Glutamatergic neuron (in vitro differentiated cells): ENCODE results near the gene ANGEL1. TPM values are rescaled to one million over a fixed set of nuclear protein-coding genes. Genes with fewer than 3 reads are reported as not detected.

Experiments used
- DNase-seq: peaks from one replicate; pipeline ENCODE4 v3.0.0; 2022
- H3K27ac Mint-ChIP-seq: one replicate; pipeline ENCODE4 v1.8.0; 2020; ENCODE audit warnings: mild to moderate bottlenecking, mixed read lengths, inconsistent platforms; ENCODE audit not compliant: unreplicated experiment
- H3K27me3 Mint-ChIP-seq: one replicate; pipeline ENCODE4 v1.8.0; 2020; ENCODE audit warnings: mild to moderate bottlenecking, moderate library complexity, mixed read lengths, inconsistent platforms; ENCODE audit not compliant: unreplicated experiment
- H3K36me3 Mint-ChIP-seq: one replicate; pipeline ENCODE4 v1.8.0; 2020; ENCODE audit warnings: mild to moderate bottlenecking, mixed read lengths, inconsistent platforms; ENCODE audit not compliant: unreplicated experiment
- H3K4me1 Mint-ChIP-seq: one replicate; pipeline ENCODE4 v1.8.0; 2020; ENCODE audit warnings: mild to moderate bottlenecking, low read depth, mixed read lengths, inconsistent platforms; ENCODE audit not compliant: unreplicated experiment
- H3K4me3 Mint-ChIP-seq: one replicate; pipeline ENCODE4 v1.8.0; 2020; ENCODE audit warnings: mild to moderate bottlenecking, mixed read lengths, inconsistent platforms; ENCODE audit not compliant: unreplicated experiment
- H3K9me3 Mint-ChIP-seq: one replicate; pipeline ENCODE4 v1.8.0; 2020; ENCODE audit warnings: mild to moderate bottlenecking, moderate library complexity, mixed read lengths, inconsistent platforms; ENCODE audit not compliant: unreplicated experiment
- long read RNA-seq: library from polyadenylated mRNA; unstranded; transcript quantifications from one replicate; pipeline ENCODE4 v2.0.0, GENCODE V29; 2020; ENCODE audit not compliant: unreplicated experiment
- total RNA-seq: library from RNA; stranded (reverse); fragmentation: NEBNext Ultra II Directional; extraction: Animal tissue kit (Norgen Biotek cat#: 25700); gene quantifications from one replicate; pipeline ENCODE4 v1.2.1, GENCODE V29; 2021; ENCODE audit not compliant: unreplicated experiment
- TF ChIP-seq, protein P1 (sequence below): fragments of 200-600 bp; sonication (generic); IDR thresholded peaks from one replicate; pipeline ENCODE4 v1.5.0; 2021; ENCODE audit not compliant: partially characterized antibody, unreplicated experiment

Gene ANGEL1, protein sequence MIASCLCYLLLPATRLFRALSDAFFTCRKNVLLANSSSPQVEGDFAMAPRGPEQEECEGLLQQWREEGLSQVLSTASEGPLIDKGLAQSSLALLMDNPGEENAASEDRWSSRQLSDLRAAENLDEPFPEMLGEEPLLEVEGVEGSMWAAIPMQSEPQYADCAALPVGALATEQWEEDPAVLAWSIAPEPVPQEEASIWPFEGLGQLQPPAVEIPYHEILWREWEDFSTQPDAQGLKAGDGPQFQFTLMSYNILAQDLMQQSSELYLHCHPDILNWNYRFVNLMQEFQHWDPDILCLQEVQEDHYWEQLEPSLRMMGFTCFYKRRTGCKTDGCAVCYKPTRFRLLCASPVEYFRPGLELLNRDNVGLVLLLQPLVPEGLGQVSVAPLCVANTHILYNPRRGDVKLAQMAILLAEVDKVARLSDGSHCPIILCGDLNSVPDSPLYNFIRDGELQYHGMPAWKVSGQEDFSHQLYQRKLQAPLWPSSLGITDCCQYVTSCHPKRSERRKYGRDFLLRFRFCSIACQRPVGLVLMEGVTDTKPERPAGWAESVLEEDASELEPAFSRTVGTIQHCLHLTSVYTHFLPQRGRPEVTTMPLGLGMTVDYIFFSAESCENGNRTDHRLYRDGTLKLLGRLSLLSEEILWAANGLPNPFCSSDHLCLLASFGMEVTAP
- 13.6 TPM for total RNA-seq
- long read RNA-seq, partial matches to known transcripts, result 0 of 1 reads
- long read RNA-seq, other reads (novel, unspliced or antisense), result 1 of 1 reads

GRCh38 chr14:76812422-76813383, at the start of gene ANGEL1:
Gene ANGEL1, minus strand, starts transcription at chr14:76812882. Its CDS starts 55 bp downstream, at chr14:76812827.
- Mint-ChIP-seq H3K4me3 (peak within 1 kb of the TSS; percentile 97), H3K4me1 (peaks cover 18% of the 10 kb centered on the region), H3K36me3 (no peaks in the 10 kb centered on the region), H3K27me3 (peaks cover 5% of the 10 kb centered on the region), H3K9me3 (peaks cover 7% of the 10 kb centered on the region), H3K27ac (peak within 1 kb of the TSS; percentile 93)
- TF ChIP-seq, protein P1, sequence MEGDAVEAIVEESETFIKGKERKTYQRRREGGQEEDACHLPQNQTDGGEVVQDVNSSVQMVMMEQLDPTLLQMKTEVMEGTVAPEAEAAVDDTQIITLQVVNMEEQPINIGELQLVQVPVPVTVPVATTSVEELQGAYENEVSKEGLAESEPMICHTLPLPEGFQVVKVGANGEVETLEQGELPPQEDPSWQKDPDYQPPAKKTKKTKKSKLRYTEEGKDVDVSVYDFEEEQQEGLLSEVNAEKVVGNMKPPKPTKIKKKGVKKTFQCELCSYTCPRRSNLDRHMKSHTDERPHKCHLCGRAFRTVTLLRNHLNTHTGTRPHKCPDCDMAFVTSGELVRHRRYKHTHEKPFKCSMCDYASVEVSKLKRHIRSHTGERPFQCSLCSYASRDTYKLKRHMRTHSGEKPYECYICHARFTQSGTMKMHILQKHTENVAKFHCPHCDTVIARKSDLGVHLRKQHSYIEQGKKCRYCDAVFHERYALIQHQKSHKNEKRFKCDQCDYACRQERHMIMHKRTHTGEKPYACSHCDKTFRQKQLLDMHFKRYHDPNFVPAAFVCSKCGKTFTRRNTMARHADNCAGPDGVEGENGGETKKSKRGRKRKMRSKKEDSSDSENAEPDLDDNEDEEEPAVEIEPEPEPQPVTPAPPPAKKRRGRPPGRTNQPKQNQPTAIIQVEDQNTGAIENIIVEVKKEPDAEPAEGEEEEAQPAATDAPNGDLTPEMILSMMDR, result no peak
- peak; percentile 96 for DNase-seq

GRCh38 chr14:76861574-76862255, 49.0 kb upstream of the ANGEL1 start:
- H3K27ac Mint-ChIP-seq, result no peak overlapping the region
- H3K4me1 Mint-ChIP-seq, result peaks cover 2% of the 10 kb centered on the region
- no peak for DNase-seq
- H3K36me3 Mint-ChIP-seq, result no peaks in the 10 kb centered on the region
- peaks cover 2% of the 10 kb centered on the region for H3K9me3 Mint-ChIP-seq
- H3K27me3 Mint-ChIP-seq, result peaks cover 6% of the 10 kb centered on the region
- TF ChIP-seq, protein P1, result no peak
- no peak overlapping the region for H3K4me3 Mint-ChIP-seq

GRCh38 chr14:76856769-76857168, 44.1 kb upstream of the ANGEL1 start:
- no peaks in the 10 kb centered on the region for H3K4me1 Mint-ChIP-seq
- no peak overlapping the region for H3K4me3 Mint-ChIP-seq
- no peak for DNase-seq
- peaks cover 11% of the 10 kb centered on the region for H3K27me3 Mint-ChIP-seq
- peaks cover 5% of the 10 kb centered on the region for H3K36me3 Mint-ChIP-seq
- peaks cover 4% of the 10 kb centered on the region for H3K9me3 Mint-ChIP-seq
- TF ChIP-seq, protein P1, result no peak
- H3K27ac Mint-ChIP-seq, result no peak overlapping the region

- Mint-ChIP-seq H3K27me3 (peaks cover 11% of the 10 kb centered on the region), H3K9me3 (peaks cover 4% of the 10 kb centered on the region), H3K4me3 (no peak overlapping the region), H3K36me3 (peaks cover 5% of the 10 kb centered on the region), H3K27ac (no peak overlapping the region), H3K4me1 (no peaks in the 10 kb centered on the region)
- DNase-seq, result no peak
- TF ChIP-seq, protein P1, result no peak
Observed at GRCh38 chr14:76855066-76855465, 42.4 kb upstream of the ANGEL1 start.
